ENCODE data around the gene FADS1. TPM values are rescaled to one million over a fixed set of nuclear protein-coding genes. Genes with fewer than 3 reads are reported as not detected.
A peak's percentile ranks its signal among the peaks of the same experiment; 100 is the strongest.

The FADS1 gene
- total and polyA plus RNA-seq, 2 of the 8 experiments (the other 6 are each of a cell fraction or from before 2014, with no cell fraction given), result 115 to 141 TPM

DNA sequence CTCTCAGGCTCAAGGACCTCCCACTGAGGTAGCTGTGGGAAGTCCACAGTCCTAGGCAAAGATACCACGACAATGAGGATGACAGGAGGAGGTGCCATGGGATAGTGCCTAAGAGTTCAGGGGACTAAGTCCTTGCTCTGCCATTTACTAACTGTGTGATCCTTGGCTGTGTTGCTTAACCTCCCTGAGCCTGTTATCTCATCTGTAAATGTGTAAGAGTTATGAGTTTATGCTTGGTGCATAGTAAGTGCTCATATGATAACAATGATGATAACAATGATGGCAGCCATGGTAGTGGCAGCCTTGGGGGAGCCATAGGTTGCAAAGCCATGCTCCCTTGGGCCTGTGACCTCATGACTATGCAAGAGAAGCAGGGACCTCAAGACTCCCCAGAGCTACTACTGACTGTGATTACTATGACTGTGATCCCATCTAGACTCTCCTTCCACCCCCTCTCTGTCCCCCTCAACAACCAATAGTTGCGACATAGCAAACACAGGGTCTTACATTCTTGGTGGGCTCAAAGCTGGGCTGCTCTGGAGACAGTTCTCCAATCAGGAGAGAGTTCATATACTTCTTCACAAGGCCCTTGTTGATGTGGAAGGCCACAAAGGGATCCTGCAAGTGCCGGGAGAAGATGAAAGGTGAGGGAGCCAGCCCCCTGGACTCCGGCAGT lies 3.9 kb downstream of the FADS1 start:
- TF ChIP-seq TCF12 (IDR thresholded peaks at IDR 0.05; ENCODE audit: low read depth, low read length) (no peak), CREB1 (IDR thresholded peaks at IDR 0.05) (no peak), GTF2F1 (IDR thresholded peaks at IDR 0.05; ENCODE audit: borderline replicate concordance, low read depth, low read length) (no peak), BCL11A (IDR thresholded peaks at IDR 0.05; ENCODE audit: low read depth in 2 of 2, low read length in 2 of 2) (no peak), SUZ12 (IDR thresholded peaks at IDR 0.05; ENCODE audit: low read length) (no peak), EGR1 (IDR thresholded peaks at IDR 0.05; ENCODE audit: borderline replicate concordance, low read depth, low read length) (no peak), HDAC6 (IDR thresholded peaks at IDR 0.05; ENCODE audit: low read depth, low read length) (no peak), GABPA (IDR thresholded peaks at IDR 0.05; ENCODE audit: borderline replicate concordance, insufficient read depth, low read length) (no peak), EZH2 (IDR thresholded peaks at IDR 0.05; ENCODE audit: low read depth, low read length, severe bottlenecking) (no peak), TEAD4 (IDR thresholded peaks at IDR 0.05; ENCODE audit: low read depth, low read length) (no peak), FOSL1 (IDR thresholded peaks at IDR 0.05; ENCODE audit: insufficient read depth, low read depth, low read length) (no peak), CTBP2 (IDR thresholded peaks at IDR 0.05; ENCODE audit: borderline replicate concordance, insufficient read depth, insufficient read length, low read length) (no peak)
- no peak overlapping the region for H2BK15ac ChIP-seq (ENCODE audit: low read length)
- H3K36me3 ChIP-seq (ENCODE audit: control insufficient read depth in 2 of 4, insufficient read depth in 4 of 4, low read length in 3 of 4), result peaks cover 33 to 62% (median 50%) of the 10 kb centered on the region in 4 experiments
- DNase-seq (ENCODE audit: low read depth in 1 of 2, low spot score in 2 of 2), result no peak
- H3K14ac ChIP-seq (ENCODE audit: insufficient read length), result no peak overlapping the region
- no peak overlapping the region for H2BK20ac ChIP-seq (ENCODE audit: low read length)
- ChIA-PET CTCF (ENCODE audit: partially characterized antibody) (interaction anchor here (1.1 to 10.2 kb wide), 3 partner anchors 13 to 24 kb away, joined by 4 to 118 read pairs (median 6); partner anchors contain the start of gene FADS2), POLR2A (ENCODE audit: partially characterized antibody) (interaction anchor here (1.6 to 16.2 kb wide), 5 partner anchors 15 to 49 kb away, joined by 3 to 354 read pairs (median 3); partner anchors contain the start of genes FADS2, FEN1 and TMEM258)
- H2AK5ac ChIP-seq (ENCODE audit: low read depth, low read length), result no peak overlapping the region
- no peak overlapping the region for H2BK120ac ChIP-seq (replicated peaks; ENCODE audit: low read depth, low read length)
- FAIRE-seq, result no peak
- no peak overlapping the region for H3K18ac ChIP-seq (ENCODE audit: extremely low read depth, low read length)
- H3K23ac ChIP-seq (ENCODE audit: insufficient read length), result no peak overlapping the region
- no peak overlapping the region for H3K4ac ChIP-seq (replicated peaks; ENCODE audit: insufficient read length, low read depth, low read length)
- H2AFZ ChIP-seq (ENCODE audit: low read length), result no peak overlapping the region
- H4K8ac ChIP-seq (ENCODE audit: extremely low read depth, insufficient read depth, low read length), result no peak overlapping the region
- 0 out of 2 replicates have a peak overlapping the region, but pooled peaks have one; percentile 22 for H3K27ac ChIP-seq (ENCODE audit: low read depth, low read length)
- H3K4me2 ChIP-seq (ENCODE audit: insufficient read depth in 1 of 2, low read depth in 2 of 2, low read length in 2 of 2), result no peak overlapping the region
- H3K79me1 ChIP-seq (ENCODE audit: low read depth, low read length), result peaks cover 6% of the 10 kb centered on the region
- H3K9me3 ChIP-seq (ENCODE audit: insufficient read depth in 2 of 2, low read depth in 1 of 2, low read length in 1 of 2), result peaks cover 0 to 2% of the 10 kb centered on the region in 2 experiments; a peak in 1 of 4 replicates
- 95% methylated on average over 4 of the region's 4 CpGs; no CpG with 5 or more reads in 1 of the 2 experiments for WGBS, 2 experiments (ENCODE audit: extremely low coverage in 1 of 2, insufficient coverage in 1 of 2, insufficient read length in 1 of 2, insufficient replicate concordance in 2 of 2, low coverage in 1 of 2, low lambda C conversion rate in 2 of 2, missing lambda C conversion rate in 1 of 2)
- peaks cover 0 to 28% of the 10 kb centered on the region in 2 experiments; a peak in 2 of 4 replicates for H3K79me2 ChIP-seq (ENCODE audit: control insufficient read depth in 1 of 2, insufficient read depth in 2 of 2, low read length in 2 of 2)
- H3K23me2 ChIP-seq (ENCODE audit: low read depth, low read length), result peaks cover 7% of the 10 kb centered on the region; the same call in 1 of the 2 replicates
- no peak overlapping the region for H2BK5ac ChIP-seq (ENCODE audit: low read depth, low read length)
- no peak overlapping the region for H4K91ac ChIP-seq (replicated peaks; ENCODE audit: insufficient read length, low read length)
- H3K27me3 ChIP-seq (replicated peaks in 1 of 4; ENCODE audit: control insufficient read depth in 3 of 4, extremely low read depth in 1 of 4, insufficient read depth in 3 of 4, low read length in 3 of 4), result no peaks in the 10 kb centered on the region
- peaks cover 0 to 8% of the 10 kb centered on the region in 2 experiments for H4K20me1 ChIP-seq (replicated peaks in 1 of 2; ENCODE audit: control insufficient read depth in 1 of 2, insufficient read depth in 2 of 2, low read length in 2 of 2)
- no peak overlapping the region for H4K5ac ChIP-seq (ENCODE audit: insufficient read length, low read depth, low read length)
- H3K4me1 ChIP-seq (replicated peaks in 1 of 4; ENCODE audit: control insufficient read depth in 3 of 4, insufficient read depth in 4 of 4, low read length in 3 of 4), result peaks cover 2 to 9% (median 4%) of the 10 kb centered on the region in 4 experiments; a peak in 5 of 7 replicates
- H3K9ac ChIP-seq (replicated peaks in 1 of 4; ENCODE audit: extremely low read depth in 1 of 4, low read depth in 3 of 4, low read length in 3 of 4), result no peak overlapping the region
- no peak overlapping the region for H2BK12ac ChIP-seq (ENCODE audit: low read depth, low read length)
- H3K4me3 ChIP-seq (ENCODE audit: extremely low read depth in 1 of 4, insufficient read depth in 2 of 4, low read depth in 3 of 4, low read length in 4 of 4), result no peak overlapping the region
- H3K56ac ChIP-seq (replicated peaks; ENCODE audit: insufficient read length, low read depth, low read length), result no peak overlapping the region
